Epithelial cell of prostate (primary cell): ENCODE results near the gene POP4.

ENCODE experiments used
- DNase-seq: peaks from one replicate; pipeline ENCODE4 v3.0.0-alpha.2; 2011; ENCODE audit warnings: low read depth, low spot score
- H3K27ac ChIP-seq: fragments of 450-650 bp; 2 replicates; pipeline ENCODE4 v1.5.1; 2017; ENCODE audit warnings: mild to moderate bottlenecking

Gene POP4

DNA sequence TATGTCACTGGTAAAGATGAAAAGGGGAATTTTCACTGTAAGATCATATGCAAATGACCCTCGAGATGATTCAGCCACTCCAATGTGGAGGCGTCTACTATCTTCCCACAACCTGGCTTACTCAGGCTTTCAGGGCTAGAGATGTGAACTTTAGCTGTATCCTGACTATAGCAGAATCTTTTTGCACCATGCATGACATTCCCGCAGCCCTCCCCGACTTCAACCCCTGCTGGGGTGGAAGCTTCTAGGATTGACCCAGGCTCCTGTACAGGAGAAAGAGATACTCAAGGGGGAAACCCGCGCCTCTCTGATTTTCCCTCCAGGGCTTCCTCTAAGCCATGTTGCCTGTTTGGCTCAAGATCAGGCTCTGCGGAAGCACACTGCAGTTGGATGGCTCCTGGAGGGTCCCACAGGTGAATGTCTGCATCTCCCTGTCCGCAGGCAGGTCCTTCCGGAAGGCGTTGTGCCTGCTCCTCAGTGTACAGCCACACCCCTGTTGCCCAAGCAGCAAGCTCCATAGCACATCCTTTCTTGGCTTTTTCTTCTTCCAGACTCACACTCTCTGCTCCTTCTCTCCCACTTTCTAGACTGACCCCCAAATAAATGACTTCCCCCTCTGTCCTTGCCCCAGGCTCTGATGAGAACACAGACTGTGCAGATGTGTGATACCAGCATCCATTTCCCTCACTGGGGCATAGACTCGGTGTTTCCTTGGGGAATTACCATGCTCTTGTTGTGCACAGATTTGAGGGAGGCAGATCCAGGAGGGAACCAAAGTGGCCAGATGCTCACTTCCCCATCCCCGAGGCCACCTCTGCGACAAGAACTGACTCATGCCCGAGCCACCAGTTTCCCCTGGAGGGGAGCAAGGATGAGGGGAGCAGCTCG is 29.1 kb upstream of the POP4 start:
- no peak for DNase-seq
- H3K27ac ChIP-seq, result no peak overlapping the region

DNA sequence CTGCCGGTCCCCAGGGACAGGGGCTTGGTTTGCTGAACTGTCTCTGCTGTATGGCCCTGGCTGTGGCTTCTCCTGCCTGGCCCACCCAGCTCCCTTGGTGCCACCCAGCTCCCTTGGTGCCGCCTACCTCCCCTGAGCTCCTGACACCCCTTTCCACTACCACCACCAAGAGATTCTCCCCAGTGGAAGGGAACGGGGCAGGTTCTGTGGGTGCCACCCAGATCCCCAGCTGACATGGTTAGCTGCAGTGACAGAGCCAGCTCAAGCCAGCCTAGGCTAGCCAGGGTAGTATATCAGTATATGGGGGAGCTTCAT is 28.5 kb upstream of the POP4 start:
- H3K27ac ChIP-seq, result no peak overlapping the region
- DNase-seq, result no peak

DNA sequence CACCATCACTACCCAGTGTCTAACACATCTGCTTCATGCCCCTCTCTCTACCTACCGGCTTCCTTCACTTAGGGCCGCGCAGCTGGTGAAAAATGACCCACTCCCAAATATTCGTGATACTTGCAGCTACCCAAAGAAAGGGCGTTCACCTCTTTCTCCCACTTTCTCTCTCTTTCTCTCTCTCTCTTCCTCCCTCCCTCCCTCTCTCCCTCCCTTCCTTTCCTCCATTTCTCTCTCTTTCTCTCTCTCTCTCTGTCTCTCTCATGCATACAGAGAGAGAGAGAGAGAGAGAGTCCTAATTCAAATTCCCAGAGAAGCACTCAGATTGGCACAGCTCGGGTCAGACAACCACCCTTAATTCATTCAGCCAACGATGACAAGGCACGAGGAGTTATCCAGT is 27.7 kb upstream of the POP4 start:
- no peak overlapping the region for H3K27ac ChIP-seq
- DNase-seq, result no peak

DNA sequence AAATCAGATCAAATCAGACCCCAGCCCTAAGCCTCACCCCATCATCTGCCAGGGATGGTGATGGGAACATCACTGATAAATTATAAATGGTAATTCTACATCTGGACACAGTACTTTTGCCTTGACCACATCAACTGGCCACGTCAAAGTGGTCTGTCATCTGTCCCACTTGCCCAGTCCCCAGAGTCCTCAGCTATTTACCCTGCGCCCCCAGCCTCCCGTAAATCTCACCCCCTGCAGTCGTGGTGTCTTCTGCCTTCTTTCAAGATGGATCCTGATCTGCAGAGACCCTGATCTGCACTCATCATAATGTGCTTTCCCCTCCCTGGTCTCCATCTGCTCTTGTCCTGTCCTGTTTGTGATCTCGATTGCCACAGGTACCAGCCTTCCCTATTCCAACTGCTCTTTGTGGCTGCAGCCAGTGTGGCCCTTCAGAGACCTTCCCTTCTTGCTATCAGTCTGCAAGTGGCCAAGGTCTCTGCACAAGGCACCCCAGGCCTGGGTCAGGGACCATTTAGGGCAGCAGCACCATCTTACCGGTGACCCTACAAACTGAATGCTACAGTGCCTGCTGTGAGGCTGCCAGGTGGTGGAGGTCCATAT is 26.7 kb upstream of the POP4 start:
- no peak overlapping the region for H3K27ac ChIP-seq
- DNase-seq, result no peak

DNA sequence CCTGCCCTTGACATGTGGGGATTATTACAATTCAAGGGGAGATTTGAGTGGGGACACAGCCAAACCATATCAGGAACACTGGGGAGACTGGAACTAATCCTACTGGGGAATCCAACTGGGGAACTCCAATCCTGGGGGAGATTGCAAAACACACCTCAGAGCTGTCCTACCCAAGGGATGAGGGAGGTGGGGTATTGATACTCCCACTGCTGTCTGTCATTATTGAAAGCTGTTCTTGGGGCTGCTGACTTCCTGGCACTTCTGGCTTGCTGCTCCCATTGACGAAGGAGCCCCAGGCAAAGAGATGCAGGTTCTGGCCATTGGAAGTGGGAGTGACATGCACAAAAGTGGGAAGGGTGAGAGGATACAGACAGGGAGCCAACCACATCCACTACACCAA is 24.7 kb upstream of the POP4 start:
- DNase-seq, result no peak
- no peak overlapping the region for H3K27ac ChIP-seq

DNA sequence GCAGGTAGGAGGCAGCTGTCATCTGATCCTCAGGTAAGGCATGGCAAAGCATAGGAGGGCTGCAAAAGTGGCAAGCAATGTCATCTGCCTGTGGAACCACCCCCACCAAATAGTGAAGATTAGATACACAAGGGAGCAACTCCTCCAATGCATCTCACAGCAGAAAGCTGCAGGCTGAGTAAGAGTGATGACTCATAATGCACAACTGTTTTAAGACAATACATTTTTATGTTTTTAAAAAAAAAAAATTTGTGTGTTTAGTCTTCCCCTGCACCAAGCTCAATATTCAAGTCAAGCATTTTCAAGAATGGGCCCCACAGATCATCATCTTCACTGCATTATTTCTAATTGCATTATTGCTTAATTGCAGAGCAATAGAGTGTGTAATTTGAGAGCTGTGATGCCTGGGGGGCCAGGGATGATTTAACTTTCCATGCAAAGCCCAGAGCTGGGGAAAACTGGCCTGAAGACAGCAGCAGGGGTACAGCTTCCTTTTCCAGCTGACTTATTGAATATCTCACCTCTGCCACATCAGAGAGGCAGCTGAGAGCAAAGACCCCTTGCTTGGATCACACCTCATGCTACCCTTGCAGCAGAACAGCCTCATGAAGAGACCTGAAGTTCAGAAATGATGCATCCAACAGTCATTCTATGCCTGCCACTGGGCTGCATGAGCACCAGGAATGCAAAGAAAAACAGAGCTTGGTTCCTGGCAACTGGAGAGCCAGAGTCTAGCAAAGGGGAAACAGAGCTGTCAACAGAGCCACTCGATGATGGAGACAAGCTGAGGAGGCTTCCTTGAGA is 22.7 kb upstream of the POP4 start:
- H3K27ac ChIP-seq, result no peak overlapping the region
- no peak for DNase-seq

DNA sequence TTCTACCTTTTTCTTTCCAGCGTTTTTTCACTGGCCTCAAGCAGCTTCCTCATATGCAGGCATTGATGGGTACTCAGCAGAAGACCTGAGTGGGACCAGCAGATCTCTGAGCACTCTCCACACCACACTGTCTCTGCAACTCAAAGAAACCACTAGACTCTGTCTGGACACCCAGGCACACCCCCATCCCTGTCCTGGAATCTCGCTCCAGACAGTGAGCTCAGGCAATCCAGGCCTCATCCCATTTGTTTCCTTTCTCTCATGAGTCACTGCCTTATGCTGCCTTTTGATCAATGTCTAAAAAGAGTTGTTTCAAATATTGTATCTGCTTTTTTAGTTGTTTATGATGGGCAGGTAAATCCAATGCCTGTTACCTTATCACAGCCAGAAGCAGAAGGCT is 19.7 kb upstream of the POP4 start:
- DNase-seq, result no peak
- no peak overlapping the region for H3K27ac ChIP-seq

DNA sequence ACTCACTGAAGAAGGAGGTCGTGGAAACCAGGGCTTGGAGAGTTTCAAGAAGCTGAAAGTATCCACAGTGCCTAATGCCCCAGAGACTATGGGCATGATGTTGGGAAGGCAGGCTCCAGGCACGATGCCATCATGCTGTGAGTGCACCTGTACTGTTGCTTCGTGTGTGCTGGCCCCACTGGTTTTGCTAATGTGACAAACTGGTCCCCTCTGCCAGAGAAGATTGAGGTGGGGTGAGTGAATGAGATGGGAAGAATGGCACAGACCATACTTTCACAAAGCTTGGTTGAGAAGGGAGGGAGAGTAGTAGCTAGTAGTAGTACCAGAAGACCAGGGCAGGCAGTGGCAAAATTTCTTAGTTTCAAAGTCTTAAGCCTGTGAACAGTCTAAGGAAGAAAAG is 19.0 kb upstream of the POP4 start:
- DNase-seq, result no peak
- H3K27ac ChIP-seq, result no peak overlapping the region

DNA sequence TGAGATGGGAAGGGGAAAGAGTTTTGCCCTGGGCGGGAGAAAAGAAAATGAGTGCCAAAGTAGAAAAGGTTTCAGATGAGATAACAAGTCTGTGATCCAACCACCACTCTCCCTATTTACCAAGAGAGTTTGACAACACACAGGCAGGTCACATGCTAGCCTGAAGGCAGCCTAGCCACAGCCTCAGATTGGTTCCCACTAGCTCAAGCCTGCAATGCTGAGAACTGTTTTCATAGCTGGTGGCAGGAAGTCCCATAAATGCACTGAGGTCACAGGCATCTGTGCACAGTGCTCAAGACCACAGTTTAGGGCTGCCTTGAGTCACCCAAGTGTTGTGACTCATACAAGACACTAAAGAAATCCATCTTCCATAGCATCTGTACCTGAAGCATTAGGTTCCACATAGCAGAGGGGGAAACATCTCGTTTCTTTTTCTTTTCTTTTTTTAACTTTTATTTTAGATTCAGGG is 18.5 kb upstream of the POP4 start:
- DNase-seq, result peak; percentile 54
- no peak overlapping the region for H3K27ac ChIP-seq

DNA sequence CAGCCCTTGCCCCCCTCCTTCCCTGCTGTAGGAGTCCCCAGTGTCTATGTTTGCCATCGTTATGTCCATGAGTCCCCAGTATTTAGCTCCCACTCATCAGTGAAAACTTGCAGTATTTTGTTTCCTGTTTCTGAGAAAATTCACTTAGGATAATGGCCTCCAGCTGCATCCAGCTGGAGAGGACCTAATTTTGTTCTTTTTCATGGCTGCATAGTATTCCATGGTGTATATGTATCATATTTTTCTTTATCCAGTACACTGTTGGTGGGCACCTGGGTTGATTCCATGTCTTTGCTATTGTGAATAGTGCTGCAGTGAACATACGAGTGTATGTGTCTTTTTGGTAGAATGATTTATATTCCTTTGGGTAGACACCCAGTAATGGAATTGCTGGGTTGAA is 18.0 kb upstream of the POP4 start:
- DNase-seq, result no peak
- no peak overlapping the region for H3K27ac ChIP-seq

DNA sequence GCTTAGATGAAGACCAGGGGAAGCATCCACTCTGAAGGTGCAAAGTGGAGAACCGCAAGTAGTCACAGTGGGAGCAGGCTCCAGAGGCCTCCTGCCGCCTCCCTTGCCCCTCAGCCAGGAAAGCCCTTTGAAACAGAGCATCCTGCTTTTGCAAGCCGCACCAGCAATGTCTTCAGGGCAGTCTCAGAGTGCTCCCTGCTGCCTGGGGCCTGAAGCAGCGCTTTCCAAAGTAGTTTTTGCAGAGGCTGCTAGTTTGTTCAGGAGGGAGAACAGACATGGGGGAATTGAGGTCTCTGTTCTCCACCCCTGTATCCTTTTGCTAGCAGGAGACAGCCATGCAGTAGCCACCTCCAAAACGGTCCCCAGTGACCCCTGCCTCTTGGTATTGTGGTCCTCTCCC is 15.8 kb upstream of the POP4 start:
- no peak overlapping the region for H3K27ac ChIP-seq
- DNase-seq, result no peak

DNA sequence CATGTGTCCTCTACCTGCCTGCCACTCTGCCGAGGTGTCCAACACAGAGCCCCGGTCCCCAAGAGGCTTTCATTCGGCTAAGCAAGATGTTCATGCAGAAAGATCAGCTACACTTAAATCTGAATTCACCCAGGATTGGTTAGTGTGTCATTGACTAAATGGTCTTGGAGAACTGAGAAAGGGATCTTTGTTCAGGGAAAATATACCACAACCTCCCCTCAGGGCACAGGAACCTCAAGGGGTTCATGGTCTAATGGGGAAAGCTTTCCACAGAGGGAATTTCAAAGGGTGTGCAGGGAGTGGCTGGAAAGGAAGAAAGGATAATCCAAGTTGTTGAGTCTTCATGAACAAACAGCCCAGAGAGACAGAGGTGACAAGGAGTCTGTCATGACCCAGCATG is 14.4 kb upstream of the POP4 start:
- H3K27ac ChIP-seq, result no peak overlapping the region
- DNase-seq, result no peak

DNA sequence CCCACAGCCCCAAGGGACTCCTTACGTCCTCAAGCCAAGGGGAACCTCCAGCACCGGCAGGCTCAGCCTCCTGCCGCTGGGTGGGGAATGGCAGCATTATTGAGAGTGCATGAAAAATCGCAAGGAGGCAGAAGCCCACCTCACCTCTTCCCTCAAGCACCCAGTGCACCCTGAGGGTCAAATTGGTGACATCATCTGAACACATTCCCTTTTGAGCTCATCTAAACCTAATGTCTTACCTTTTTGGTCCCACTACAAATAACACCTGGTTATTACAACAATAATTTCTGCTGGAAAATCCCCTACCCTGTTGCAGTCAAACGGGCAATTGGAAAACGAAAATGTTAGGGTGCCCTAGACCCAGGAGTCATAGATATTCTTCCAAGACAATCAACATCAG is 12.2 kb upstream of the POP4 start:
- no peak for DNase-seq
- H3K27ac ChIP-seq, result no peak overlapping the region

DNA sequence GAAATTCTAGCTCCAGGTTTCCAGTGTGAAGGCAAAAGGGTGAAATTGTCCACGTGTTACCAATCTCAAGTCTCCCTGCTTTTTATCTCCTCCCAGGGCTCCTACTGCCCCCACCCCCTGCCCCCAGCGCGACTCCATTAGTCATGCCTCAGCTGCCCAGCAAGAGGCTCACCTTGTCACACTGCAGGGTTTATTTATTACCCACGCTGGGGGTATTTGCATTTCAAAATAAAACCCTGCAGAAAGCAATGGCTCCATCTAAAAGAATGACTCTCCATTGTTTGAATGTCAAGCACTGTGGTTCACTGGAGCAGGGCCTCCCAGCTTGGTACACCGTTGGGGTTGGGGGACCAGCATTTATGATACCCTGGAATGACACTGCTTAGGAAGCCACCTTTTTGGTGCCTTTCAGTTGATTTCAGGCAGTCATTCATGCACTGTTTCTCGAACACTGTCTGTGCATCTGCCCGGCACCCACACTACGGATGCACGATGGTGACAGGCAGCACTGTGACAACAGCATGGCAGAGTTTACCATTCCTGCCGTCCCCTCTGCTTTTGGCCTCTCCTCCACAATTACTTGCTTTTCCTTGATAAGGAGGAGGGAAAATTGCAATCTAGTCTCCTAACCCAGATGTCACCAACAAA is 9.9 kb upstream of the POP4 start:
- no peak for DNase-seq
- H3K27ac ChIP-seq, result no peak overlapping the region

DNA sequence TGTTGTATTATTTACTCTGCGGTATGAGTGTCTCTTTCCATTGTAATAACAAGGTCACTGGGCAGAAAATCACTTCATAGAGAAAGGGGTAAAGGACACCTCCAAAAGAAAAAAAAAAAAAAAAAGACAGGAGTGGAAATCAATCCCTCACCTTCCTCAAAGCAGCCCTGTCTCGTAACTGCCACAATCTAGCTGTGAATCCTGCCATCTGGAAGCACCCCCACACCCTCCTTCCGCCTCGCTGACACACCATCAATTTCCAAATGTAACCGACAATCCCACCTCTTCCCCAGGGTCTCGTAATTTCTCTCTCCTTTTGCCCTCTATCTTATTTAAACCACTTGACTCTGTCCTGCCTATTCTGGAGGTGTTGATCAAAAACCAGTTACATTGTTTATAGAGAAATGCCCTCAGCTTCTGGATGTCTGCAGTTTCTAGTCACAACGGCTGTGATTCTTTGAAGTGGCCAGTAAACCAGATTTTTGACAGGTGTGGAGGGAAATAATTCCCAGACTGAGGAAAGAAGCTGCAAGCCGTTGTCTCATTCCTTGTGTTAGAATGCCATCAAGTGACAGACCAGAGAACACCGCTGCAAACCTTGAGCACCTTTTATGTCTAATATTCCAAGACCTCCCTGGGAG is 9.1 kb upstream of the POP4 start:
- no peak for DNase-seq

DNA sequence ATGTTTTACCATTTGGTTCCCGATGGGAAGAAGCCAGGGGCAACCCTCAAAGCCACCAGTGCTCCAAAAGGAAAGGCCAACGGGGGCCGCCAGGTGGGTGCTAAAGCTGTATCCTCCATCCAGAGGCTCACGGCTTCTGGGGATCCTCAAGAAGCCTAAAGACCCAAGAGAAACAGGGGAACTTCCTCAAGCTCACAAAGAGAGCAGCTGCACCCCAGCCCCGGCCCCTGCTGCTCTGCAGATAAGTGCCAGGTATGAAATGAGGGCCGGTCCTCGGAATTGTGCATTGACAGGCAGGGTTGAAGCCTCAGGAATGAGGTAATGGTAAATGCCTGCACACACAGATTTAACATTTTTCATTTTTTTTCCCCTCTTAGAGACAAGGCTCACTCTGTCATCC is 8.0 kb upstream of the POP4 start:
- H3K27ac ChIP-seq, result no peak overlapping the region

More for the DNA sequence above, 9.1 kb upstream of the POP4 start:
- H3K27ac ChIP-seq, result no peak overlapping the region

DNA sequence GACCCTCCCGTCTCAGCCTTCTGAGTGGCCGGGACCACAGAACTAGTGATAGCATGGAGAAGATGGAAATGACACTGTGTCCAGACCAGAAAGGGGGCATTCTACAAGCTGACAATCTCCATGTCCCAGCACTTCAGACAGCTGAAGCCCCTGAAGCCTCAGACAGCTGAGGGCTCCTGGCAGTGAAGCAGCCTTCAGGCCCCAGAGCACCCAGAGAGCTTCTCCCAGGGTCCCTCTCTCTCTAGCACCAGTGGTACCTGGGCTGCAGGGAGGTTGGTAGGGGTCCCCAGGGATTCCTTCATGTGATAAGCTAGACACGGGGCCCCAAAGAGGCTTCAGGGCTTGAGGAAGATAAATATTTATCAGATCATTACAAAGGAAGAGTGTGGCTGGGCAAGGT is 7.6 kb upstream of the POP4 start:
- no peak for DNase-seq
- no peak overlapping the region for H3K27ac ChIP-seq

More for the DNA sequence above, 8.0 kb upstream of the POP4 start:
- no peak for DNase-seq

DNA sequence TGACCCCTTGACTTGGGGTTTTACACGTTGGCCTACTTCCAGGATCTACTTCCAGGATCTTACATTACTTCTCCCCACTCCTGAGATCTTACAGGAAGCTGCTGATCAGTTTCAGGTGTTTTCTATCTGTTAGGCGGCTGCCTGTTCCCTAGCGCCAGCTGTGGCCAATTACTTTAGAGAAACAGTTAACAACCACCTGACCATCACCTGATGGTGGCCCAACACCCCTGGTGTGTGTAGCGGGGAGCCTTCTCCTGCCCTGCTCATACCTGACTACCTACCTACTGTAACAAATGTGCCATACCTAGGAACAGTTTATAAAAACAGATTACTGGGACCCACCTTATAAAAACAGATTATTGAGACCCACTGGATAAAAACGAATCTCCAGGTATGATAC is 2.8 kb upstream of the POP4 start:
- DNase-seq, result no peak
- no peak overlapping the region for H3K27ac ChIP-seq

DNA sequence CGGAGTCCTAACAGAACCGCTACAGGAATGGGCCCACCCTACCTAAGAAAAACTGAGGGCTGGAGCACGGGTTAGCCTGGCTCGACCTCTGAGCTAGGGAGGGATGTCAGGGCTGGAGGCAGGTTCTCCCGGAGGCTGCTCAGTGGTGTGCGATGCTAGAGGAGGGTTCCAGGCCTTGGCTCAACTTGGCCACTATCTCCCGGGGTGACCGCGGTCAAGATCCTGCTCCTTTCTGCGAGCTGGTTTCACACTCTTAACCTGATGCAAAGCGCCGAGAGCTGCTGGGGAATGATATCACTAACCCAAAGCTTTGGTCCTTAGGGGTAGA is 301 bp downstream of the POP4 start:
- peak overlapping the region; percentile 71 for H3K27ac ChIP-seq
- no peak for DNase-seq

DNA sequence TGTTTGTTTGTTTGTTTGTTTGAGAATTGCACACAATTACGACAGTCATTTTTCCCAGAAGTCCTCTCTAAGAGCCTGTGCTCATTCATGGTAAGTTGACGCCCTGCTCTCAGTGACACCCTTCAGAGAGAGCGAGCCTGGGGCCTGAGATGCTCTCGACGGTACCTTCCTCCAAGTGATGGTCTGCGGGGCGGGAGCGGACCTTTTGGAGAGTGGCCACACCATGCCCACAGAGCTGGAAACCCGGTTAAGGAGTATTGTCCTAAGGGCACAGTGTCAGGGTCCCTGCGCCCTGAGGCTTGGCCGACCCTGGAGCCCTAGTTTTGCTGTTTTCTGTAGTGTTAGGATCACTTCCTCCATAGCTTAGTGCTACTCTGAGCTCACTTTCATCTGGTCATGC is 3.6 kb downstream of the POP4 start:
- no peak for DNase-seq
- no peak overlapping the region for H3K27ac ChIP-seq

DNA sequence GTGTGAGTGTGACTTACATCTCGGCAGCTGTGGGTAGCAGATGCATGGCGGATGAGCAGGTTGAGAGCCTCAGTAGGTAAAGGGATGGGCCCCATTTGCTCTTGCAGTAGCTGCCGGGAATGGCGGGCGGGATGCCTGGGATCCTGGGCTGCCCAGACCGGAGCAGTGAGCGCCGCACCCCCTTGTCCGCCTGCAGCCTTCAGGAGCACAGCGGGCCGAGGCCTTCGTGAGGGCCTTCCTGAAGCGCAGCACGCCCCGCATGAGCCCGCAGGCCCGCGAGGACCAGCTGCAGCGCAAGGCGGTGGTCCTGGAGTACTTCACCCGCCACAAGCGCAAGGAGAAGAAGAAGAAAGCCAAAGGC is 4.1 kb downstream of the POP4 start:
- DNase-seq, result no peak
- H3K27ac ChIP-seq, result no peak overlapping the region
